Measurements from ENCODE around the gene NPHP4.

DNA sequence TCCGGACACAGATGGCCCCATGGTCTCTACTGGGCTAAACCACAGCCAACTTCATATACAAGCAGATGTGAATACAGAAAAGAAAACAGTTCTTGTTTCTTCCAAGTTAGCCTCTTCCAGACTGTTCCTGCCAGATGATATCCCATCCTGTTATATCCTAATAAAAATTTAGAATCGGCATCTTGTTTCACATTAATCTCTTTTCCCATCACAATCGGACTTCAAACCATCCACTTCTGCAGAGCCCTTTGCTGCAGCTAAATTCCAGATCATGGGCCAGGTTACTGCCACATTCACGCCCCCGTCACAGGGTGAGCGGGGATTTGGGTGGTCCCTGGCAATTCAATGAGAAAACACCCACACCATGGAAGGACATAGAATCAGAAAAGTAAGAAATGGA lies 57.2 kb downstream of the NPHP4 start:
- TF ChIP-seq, protein P1, sequence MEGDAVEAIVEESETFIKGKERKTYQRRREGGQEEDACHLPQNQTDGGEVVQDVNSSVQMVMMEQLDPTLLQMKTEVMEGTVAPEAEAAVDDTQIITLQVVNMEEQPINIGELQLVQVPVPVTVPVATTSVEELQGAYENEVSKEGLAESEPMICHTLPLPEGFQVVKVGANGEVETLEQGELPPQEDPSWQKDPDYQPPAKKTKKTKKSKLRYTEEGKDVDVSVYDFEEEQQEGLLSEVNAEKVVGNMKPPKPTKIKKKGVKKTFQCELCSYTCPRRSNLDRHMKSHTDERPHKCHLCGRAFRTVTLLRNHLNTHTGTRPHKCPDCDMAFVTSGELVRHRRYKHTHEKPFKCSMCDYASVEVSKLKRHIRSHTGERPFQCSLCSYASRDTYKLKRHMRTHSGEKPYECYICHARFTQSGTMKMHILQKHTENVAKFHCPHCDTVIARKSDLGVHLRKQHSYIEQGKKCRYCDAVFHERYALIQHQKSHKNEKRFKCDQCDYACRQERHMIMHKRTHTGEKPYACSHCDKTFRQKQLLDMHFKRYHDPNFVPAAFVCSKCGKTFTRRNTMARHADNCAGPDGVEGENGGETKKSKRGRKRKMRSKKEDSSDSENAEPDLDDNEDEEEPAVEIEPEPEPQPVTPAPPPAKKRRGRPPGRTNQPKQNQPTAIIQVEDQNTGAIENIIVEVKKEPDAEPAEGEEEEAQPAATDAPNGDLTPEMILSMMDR (IDR thresholded peaks at IDR 0.05): no peak
- no peak for TF ChIP-seq POLR2A (IDR thresholded peaks at IDR 0.05)

All from lower leg skin (tissue), 3 donors.